ENCODE data around the gene THBS2. TPM values are rescaled to one million over a fixed set of nuclear protein-coding genes. Genes with fewer than 3 reads are reported as not detected.
A peak's percentile ranks its signal among the peaks of the same experiment; 100 is the strongest.

Gene THBS2
- total RNA-seq, 2 donors from 2014 or later, result 673 to 817 TPM

- Histone ChIP-seq H3K9me3 (no peaks in the 10 kb centered on the region), H3K27ac (peak overlapping the region; percentile 48 to 59), H3K36me3 (peaks cover 77% of the 10 kb centered on the region), H3K27me3 (replicated peaks; ENCODE audit: insufficient read depth) (no peaks in the 10 kb centered on the region), H3K4me3 (no peak overlapping the region), H3K4me1 (ENCODE audit: control insufficient read depth in 1 of 2, low read depth in 2 of 2) (peaks cover 0 to 19% of the 10 kb centered on the region in 2 donors)
- DNase-seq (ENCODE audit: low spot score), result no peak
- no peak for ATAC-seq (ENCODE audit: insufficient number of reproducible peaks, low FRiP score, low read depth)
- TF ChIP-seq CTCF (IDR thresholded peaks at IDR 0.05), result no peak
These were observed 23.4 kb downstream of the THBS2 start for GRCh38 chr6:169230322-169230665.

- Histone ChIP-seq H3K9me3 (no peaks in the 10 kb centered on the region), H3K27ac (peak overlapping the region; percentile 48 to 59), H3K4me1 (ENCODE audit: control insufficient read depth in 1 of 2, low read depth in 2 of 2) (peaks cover 0 to 24% of the 10 kb centered on the region in 2 donors), H3K27me3 (replicated peaks; ENCODE audit: insufficient read depth) (no peaks in the 10 kb centered on the region), H3K4me3 (no peak overlapping the region), H3K36me3 (peaks cover 77% of the 10 kb centered on the region)
- no peak for TF ChIP-seq CTCF (IDR thresholded peaks at IDR 0.05)
- DNase-seq (ENCODE audit: low spot score) (no peak), ATAC-seq (ENCODE audit: insufficient number of reproducible peaks, low FRiP score, low read depth) (no peak)
These were observed 23.9 kb downstream of the THBS2 start for GRCh38 chr6:169229615-169230321.

DNA sequence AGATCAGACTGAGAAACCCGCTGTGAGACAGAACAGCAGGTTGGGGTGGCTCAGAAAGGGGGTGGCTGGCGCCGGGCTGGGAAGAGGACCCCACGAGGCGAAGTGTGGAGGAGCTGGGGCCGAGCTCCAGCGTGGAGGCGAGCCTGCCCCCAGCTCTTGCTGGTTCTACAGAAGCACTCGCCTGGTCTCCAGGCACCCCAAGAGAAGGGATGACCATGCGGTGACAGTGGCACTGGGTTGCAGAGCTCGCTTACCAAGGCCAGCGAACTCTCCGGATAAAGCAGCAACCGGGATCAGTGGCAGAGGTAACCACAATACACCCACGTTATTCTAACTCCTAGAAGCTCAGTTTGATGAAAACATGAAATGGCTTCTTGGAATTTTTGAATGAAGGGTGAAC, 26.5 kb downstream of the THBS2 start:
- Histone ChIP-seq H3K9me3 (no peaks in the 10 kb centered on the region), H3K27ac (no peak overlapping the region), H3K4me1 (ENCODE audit: control insufficient read depth in 1 of 2, low read depth in 2 of 2) (peaks cover 0 to 37% of the 10 kb centered on the region in 2 donors), H3K4me3 (no peak overlapping the region), H3K36me3 (peaks cover 73% of the 10 kb centered on the region), H3K27me3 (replicated peaks; ENCODE audit: insufficient read depth) (no peaks in the 10 kb centered on the region)
- no peak for TF ChIP-seq CTCF (IDR thresholded peaks at IDR 0.05)
- DNase-seq (ENCODE audit: low spot score) (no peak), ATAC-seq (ENCODE audit: insufficient number of reproducible peaks, low FRiP score, low read depth) (no peak)

GRCh38 chr6:169225887-169226286, 27.8 kb downstream of the THBS2 start:
- H3K27ac ChIP-seq, result no peak overlapping the region
- H3K36me3 ChIP-seq, result peaks cover 73% of the 10 kb centered on the region
- no peak for ATAC-seq (ENCODE audit: insufficient number of reproducible peaks, low FRiP score, low read depth)
- H3K27me3 ChIP-seq (replicated peaks; ENCODE audit: insufficient read depth), result no peaks in the 10 kb centered on the region
- DNase-seq (ENCODE audit: low spot score), result no peak
- no peaks in the 10 kb centered on the region for H3K9me3 ChIP-seq
- no peak overlapping the region for H3K4me3 ChIP-seq
- TF ChIP-seq CTCF (IDR thresholded peaks at IDR 0.05), result no peak
- peaks cover 0 to 37% of the 10 kb centered on the region in 2 donors for H3K4me1 ChIP-seq (ENCODE audit: control insufficient read depth in 1 of 2, low read depth in 2 of 2)

DNA sequence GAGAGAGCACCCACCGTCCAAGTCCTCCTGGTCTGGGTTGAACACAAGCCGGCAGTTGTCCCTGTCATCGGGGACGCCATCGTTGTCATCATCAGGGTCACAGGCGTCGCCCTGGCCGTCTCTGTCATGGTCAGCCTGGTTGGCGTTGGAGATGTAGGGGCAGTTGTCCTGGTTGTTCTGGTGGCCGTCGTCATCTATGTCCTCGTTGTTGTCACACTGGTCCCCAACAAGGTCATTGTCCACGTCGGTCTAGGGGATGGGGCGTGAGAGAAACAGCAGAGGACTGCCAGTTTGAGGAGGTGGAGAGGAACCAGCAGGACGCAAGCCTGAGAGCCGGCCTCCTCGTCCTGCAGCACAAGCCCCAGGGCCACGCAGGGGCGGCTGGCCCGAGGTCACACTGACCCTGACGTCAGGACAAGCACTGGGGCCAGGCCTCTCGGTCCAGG, 28.5 kb downstream of the THBS2 start:
- no peaks in the 10 kb centered on the region for H3K9me3 ChIP-seq
- H3K36me3 ChIP-seq, result peaks cover 78% of the 10 kb centered on the region
- no peak overlapping the region for H3K4me3 ChIP-seq
- TF ChIP-seq CTCF (IDR thresholded peaks at IDR 0.05), result no peak
- DNase-seq (ENCODE audit: low spot score) (no peak), ATAC-seq (ENCODE audit: insufficient number of reproducible peaks, low FRiP score, low read depth) (no peak)
- no peaks in the 10 kb centered on the region for H3K27me3 ChIP-seq (replicated peaks; ENCODE audit: insufficient read depth)
- H3K27ac ChIP-seq, result peak overlapping the region; percentile 66 to 78
- peaks cover 0 to 32% of the 10 kb centered on the region in 2 donors for H3K4me1 ChIP-seq (ENCODE audit: control insufficient read depth in 1 of 2, low read depth in 2 of 2)

All from thoracic aorta (tissue), 2 donors.